ENCODE measurements around the gene TCIRG1.

TCIRG1 gene

DNA sequence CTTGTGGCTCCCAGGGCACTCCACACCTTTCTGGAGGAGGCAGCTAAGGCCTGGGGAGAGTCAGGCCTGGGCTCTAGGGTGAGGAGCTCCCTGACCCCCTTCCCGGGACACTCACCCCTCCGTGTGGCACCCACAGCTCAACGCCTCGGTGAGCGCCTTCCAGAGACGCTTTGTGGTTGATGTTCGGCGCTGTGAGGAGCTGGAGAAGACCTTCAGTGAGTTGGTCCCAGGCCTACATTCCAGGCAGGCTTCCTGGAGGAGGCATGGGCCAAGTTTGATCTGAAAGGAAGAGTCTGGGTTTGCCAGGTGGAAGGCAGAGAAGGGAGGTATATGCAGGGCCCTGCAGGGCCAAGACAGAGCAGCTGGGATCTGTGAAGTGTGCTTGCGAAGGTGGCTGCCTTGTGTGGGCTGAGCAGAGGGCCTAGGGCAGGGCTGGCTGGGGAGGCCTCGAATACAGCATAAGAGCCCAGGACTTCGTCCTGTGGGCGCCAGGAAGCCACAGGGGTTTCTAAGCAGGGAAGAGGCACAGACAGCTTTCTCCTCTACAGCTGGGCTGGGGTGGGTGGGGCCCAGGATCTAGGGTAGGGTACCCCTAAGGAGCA lies 2.9 kb downstream of the TCIRG1 start:
- Histone ChIP-seq H3K4me2 (peak overlapping the region; percentile 93 to 100 (median 98)), H3K4me1 (peaks cover 45 to 81% (median 73%) of the 10 kb centered on the region in 10 experiments), H3K36me3 (peaks cover 44 to 61% (median 54%) of the 10 kb centered on the region in 11 experiments), H3K9me3 (replicated peaks in 1 of 11) (no peaks in the 10 kb centered on the region), H3K9ac (peak overlapping the region; percentile 79 to 90 (median 86)), H4K20me1 (peaks cover 24 to 65% (median 60%) of the 10 kb centered on the region in 11 experiments), H3K27me3 (no peaks in the 10 kb centered on the region), H3K4me3 (peak overlapping the region; percentile 67 to 94 (median 77); a peak in 19 of 20 replicates), H3K27ac (peak overlapping the region; percentile 70 to 92 (median 88))
- TF ChIP-seq Cebpa-rat (IDR thresholded peaks at IDR 0.05), result no peak

- Histone ChIP-seq H3K36me3 (peaks cover 51 to 68% (median 61%) of the 10 kb centered on the region in 11 experiments), H4K20me1 (peaks cover 24 to 72% (median 65%) of the 10 kb centered on the region in 11 experiments), H3K4me1 (peaks cover 37 to 74% (median 66%) of the 10 kb centered on the region in 10 experiments), H3K4me3 (peak overlapping the region in 2 of 10 experiments; percentile 92 to 94; a peak in 3 of 20 replicates), H3K4me2 (peak overlapping the region; percentile 93 to 100 (median 98); a peak in 21 of 22 replicates), H3K9ac (peak overlapping the region; percentile 79 to 90 (median 86); a peak in 17 of 22 replicates), H3K27me3 (no peaks in the 10 kb centered on the region), H3K27ac (peak overlapping the region in 8 of 11 experiments; percentile 85 to 92 (median 89); a peak in 12 of 22 replicates), H3K9me3 (replicated peaks in 1 of 11) (no peaks in the 10 kb centered on the region)
- no peak for TF ChIP-seq Cebpa-rat (IDR thresholded peaks at IDR 0.05)
These were observed 3.6 kb downstream of the TCIRG1 start for GRCh38 chr11:68042219-68043028.

GRCh38 chr11:68043029-68043348 lies 4.2 kb downstream of the TCIRG1 start:
- peak overlapping the region; percentile 7 to 100 (median 98); a peak in 16 of 22 replicates for H3K4me2 ChIP-seq
- H3K4me3 ChIP-seq, result no peak overlapping the region
- peaks cover 32 to 68% (median 61%) of the 10 kb centered on the region in 10 experiments for H3K4me1 ChIP-seq
- peaks cover 56 to 73% (median 67%) of the 10 kb centered on the region in 11 experiments for H3K36me3 ChIP-seq
- peak overlapping the region in 4 of 11 experiments; percentile 1 to 92 (median 13); a peak in 5 of 22 replicates for H3K27ac ChIP-seq
- no peak for TF ChIP-seq Cebpa-rat (IDR thresholded peaks at IDR 0.05)
- no peaks in the 10 kb centered on the region for H3K9me3 ChIP-seq (replicated peaks in 1 of 11)
- H3K27me3 ChIP-seq, result no peaks in the 10 kb centered on the region
- peak overlapping the region in 6 of 11 experiments; percentile 37 to 88 (median 86); a peak in 8 of 22 replicates for H3K9ac ChIP-seq
- peaks cover 24 to 77% (median 70%) of the 10 kb centered on the region in 11 experiments for H4K20me1 ChIP-seq

- H3K9ac ChIP-seq, result peak overlapping the region in 5 of 11 experiments; percentile 37 to 88 (median 86); a peak in 6 of 22 replicates
These were observed 4.7 kb downstream of the TCIRG1 start for GRCh38 chr11:68043349-68044144.

DNA sequence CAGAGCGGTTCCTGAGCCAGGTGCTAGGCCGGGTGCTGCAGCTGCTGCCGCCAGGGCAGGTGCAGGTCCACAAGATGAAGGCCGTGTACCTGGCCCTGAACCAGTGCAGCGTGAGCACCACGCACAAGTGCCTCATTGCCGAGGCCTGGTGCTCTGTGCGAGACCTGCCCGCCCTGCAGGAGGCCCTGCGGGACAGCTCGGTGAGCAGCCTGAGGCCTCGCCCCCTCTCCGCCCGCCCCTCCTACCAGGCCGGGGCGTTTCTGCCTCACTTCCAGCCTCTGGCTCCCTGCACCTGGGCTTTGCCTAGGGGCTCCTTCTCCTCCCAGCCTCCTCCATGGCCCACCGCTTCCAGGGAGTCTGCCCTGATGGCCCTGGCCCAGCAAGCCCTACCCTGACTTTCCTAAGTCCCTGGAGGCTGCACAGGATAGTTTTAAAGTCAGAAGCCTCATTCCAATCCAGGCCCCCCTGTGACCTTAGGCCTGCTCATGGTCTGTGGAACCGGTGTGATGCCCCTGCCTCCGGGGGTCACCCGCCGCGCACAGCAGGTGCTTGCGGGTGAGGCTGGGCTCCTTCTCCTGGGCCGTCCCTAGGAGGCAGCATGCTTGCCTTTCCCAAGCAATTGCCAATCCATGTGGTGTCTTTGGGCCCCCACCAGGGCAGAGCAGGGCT lies 5.5 kb downstream of the TCIRG1 start:
- TF ChIP-seq Cebpa-rat (IDR thresholded peaks at IDR 0.05), result no peak
- peak overlapping the region in 2 of 11 experiments; percentile 11 to 15; a peak in 2 of 22 replicates for H3K9ac ChIP-seq

More at GRCh38 chr11:68043349-68044144, 4.7 kb downstream of the TCIRG1 start:
- H3K27me3 ChIP-seq, result no peaks in the 10 kb centered on the region
- peak overlapping the region in 2 of 11 experiments; percentile 10 to 92; a peak in 3 of 22 replicates for H3K27ac ChIP-seq
- peaks cover 24 to 83% (median 74%) of the 10 kb centered on the region in 11 experiments for H4K20me1 ChIP-seq
- peaks cover 26 to 63% (median 55%) of the 10 kb centered on the region in 10 experiments for H3K4me1 ChIP-seq
- peaks cover 62 to 79% (median 73%) of the 10 kb centered on the region in 11 experiments for H3K36me3 ChIP-seq
- no peak for TF ChIP-seq Cebpa-rat (IDR thresholded peaks at IDR 0.05)
- H3K4me3 ChIP-seq, result no peak overlapping the region
- H3K9me3 ChIP-seq (replicated peaks in 1 of 11), result no peaks in the 10 kb centered on the region
- H3K4me2 ChIP-seq, result peak overlapping the region in 9 of 11 experiments; percentile 12 to 100 (median 98); a peak in 15 of 22 replicates

GRCh38 chr11:68044898-68045351 lies 6.1 kb downstream of the TCIRG1 start:
- no peak overlapping the region for H3K27ac ChIP-seq
- H3K36me3 ChIP-seq, result peaks cover 76 to 93% (median 86%) of the 10 kb centered on the region in 11 experiments
- H3K9ac ChIP-seq, result peak overlapping the region in 3 of 11 experiments; percentile 11 to 19 (median 15); a peak in 1 of 22 replicates
- no peak for TF ChIP-seq Cebpa-rat (IDR thresholded peaks at IDR 0.05)
- H3K4me2 ChIP-seq, result peak overlapping the region in 2 of 11 experiments; percentile 3 to 12; a peak in 1 of 22 replicates
- peaks cover 24 to 97% (median 88%) of the 10 kb centered on the region in 11 experiments for H4K20me1 ChIP-seq
- peaks cover 27 to 49% (median 42%) of the 10 kb centered on the region in 10 experiments for H3K4me1 ChIP-seq
- no peaks in the 10 kb centered on the region for H3K27me3 ChIP-seq
- no peak overlapping the region for H3K4me3 ChIP-seq
- no peaks in the 10 kb centered on the region for H3K9me3 ChIP-seq (replicated peaks in 1 of 11)

More for the DNA sequence above, 5.5 kb downstream of the TCIRG1 start:
- Histone ChIP-seq H3K4me2 (peak overlapping the region in 4 of 11 experiments; percentile 3 to 30 (median 8); a peak in 5 of 22 replicates), H4K20me1 (peaks cover 24 to 90% (median 81%) of the 10 kb centered on the region in 11 experiments), H3K9me3 (replicated peaks in 1 of 11) (no peaks in the 10 kb centered on the region), H3K27me3 (no peaks in the 10 kb centered on the region), H3K27ac (no peak overlapping the region), H3K36me3 (peaks cover 69 to 86% (median 80%) of the 10 kb centered on the region in 11 experiments), H3K4me3 (no peak overlapping the region), H3K4me1 (peaks cover 24 to 55% (median 48%) of the 10 kb centered on the region in 10 experiments)

DNA sequence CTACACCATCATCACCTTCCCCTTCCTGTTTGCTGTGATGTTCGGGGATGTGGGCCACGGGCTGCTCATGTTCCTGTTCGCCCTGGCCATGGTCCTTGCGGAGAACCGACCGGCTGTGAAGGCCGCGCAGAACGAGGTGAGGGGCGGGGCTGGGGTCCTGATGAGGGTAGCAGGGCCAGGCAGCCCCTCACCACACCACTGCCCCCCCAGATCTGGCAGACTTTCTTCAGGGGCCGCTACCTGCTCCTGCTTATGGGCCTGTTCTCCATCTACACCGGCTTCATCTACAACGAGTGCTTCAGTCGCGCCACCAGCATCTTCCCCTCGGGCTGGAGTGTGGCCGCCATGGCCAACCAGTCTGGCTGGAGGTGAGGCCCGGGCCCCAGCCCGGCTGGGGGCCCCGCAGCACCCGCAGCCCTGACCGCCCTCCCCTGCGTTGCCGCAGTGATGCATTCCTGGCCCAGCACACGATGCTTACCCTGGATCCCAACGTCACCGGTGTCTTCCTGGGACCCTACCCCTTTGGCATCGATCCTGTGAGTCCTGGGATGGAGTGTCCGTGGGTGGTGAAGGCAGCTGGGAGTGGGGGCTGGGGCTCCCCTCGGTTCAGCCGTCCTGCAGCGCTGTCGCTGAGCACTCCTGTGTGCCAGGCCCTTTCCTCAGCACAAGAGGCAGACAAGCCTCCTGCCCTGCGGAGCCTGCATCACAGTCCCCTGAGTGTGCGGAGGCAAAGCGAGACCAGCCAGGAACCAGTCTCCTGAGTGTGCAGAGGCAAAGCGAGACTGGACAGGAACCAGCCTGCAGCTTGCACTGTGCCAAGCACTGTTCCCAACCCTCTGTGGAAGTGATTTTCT lies 8.8 kb downstream of the TCIRG1 start:
- Histone ChIP-seq H3K9me3 (replicated peaks in 1 of 11) (no peaks in the 10 kb centered on the region), H4K20me1 (peaks cover 5 to 100% (median 93%) of the 10 kb centered on the region in 11 experiments; a peak in 21 of 22 replicates), H3K27me3 (no peaks in the 10 kb centered on the region), H3K4me2 (no peak overlapping the region), H3K4me3 (no peak overlapping the region), H3K36me3 (peaks cover 98 to 100% (median 99%) of the 10 kb centered on the region in 11 experiments), H3K4me1 (peaks cover 8 to 32% (median 22%) of the 10 kb centered on the region in 10 experiments), H3K9ac (no peak overlapping the region), H3K27ac (no peak overlapping the region)
- no peak for TF ChIP-seq Cebpa-rat (IDR thresholded peaks at IDR 0.05)
